Breast epithelium (tissue), 4 donors: ENCODE measurements around the gene LAMA4. TPM values are rescaled to one million over a fixed set of nuclear protein-coding genes. Genes with fewer than 3 reads are reported as not detected.

Experiments used
- DNase-seq, 2 donors: peaks; one replicate each; pipeline ENCODE4 v3.0.0-alpha.2; 2019; ENCODE audit warnings: low spot score in 2 of 2
- H3K27ac ChIP-seq, 2 donors: fragments of 200-600 bp; sonication (generic) in 1 of 2; one replicate each; pipeline ENCODE4 v1.5.1; 2016 to 2019; ENCODE audit warnings: mild to moderate bottlenecking in 1 of 2
- H3K27me3 ChIP-seq, 2 donors: fragments of 200-600 bp; sonication (generic) in 1 of 2; one replicate each; pipeline versions ENCODE4 v1.5.1 to v1.6.0; 2017 to 2019; ENCODE audit warnings: control low read depth in 1 of 2, mild to moderate bottlenecking in 1 of 2
- H3K36me3 ChIP-seq: fragments of 200-600 bp; one replicate; pipeline ENCODE4 v1.5.1; 2019
- H3K4me1 ChIP-seq, 2 donors: fragments of 200-600 bp; sonication (generic); one replicate each; pipeline ENCODE4 v1.5.1; 2016 to 2019; ENCODE audit warnings: control low read depth in 1 of 2
- H3K4me3 ChIP-seq, 3 donors: fragments of 200-600 bp; sonication (generic); 1 replicate in 2 of 3; 2 replicates in 1 of 3; pipeline ENCODE4 v1.5.1; 2016 to 2019; ENCODE audit warnings: mild to moderate bottlenecking in 3 of 3, moderate library complexity in 2 of 3
- H3K9me3 ChIP-seq, 2 donors: fragments of 200-600 bp; sonication (generic) in 1 of 2; one replicate each; pipeline ENCODE4 v1.5.1; 2016 to 2019; ENCODE audit warnings: control low read depth in 1 of 2
- POLR2A ChIP-seq: fragments of 450-650 bp; IDR thresholded peaks from one replicate; pipeline ENCODE4 v1.6.1; 2016; ENCODE audit warnings: antibody characterized with exemption, mild to moderate bottlenecking, moderate library complexity
- POLR2AphosphoS5 ChIP-seq, 3 donors: sonication (generic); formaldehyde crosslinking; IDR thresholded peaks; one replicate each; pipeline ENCODE4 v1.6.1; 2017; ENCODE audit warnings: antibody characterized with exemption in 3 of 3
- intact Hi-C: fragments of 100-400 bp; cut with DNase I; formaldehyde crosslinking; loops from one replicate; pipeline ENCODE4 v1.15.1; 2023; ENCODE audit warnings: low total_unique reads
- total RNA-seq, 3 donors: library from RNA; depleted of rRNA; stranded (reverse); fragments of >200 nt; gene quantifications; one replicate each; pipeline ENCODE4 v1.1.0, GENCODE V29; 2016
- TF ChIP-seq, protein P1 (sequence below), 3 donors: fragments of 450-650 bp; IDR thresholded peaks; one replicate each; pipeline ENCODE4 v1.5.1; 2016 to 2017; ENCODE audit warnings: antibody characterized with exemption in 3 of 3, mild to moderate bottlenecking in 3 of 3, moderate library complexity in 3 of 3

The LAMA4 gene
- total RNA-seq, 3 donors from 2014 or later = 54.0 to 142 (median 129) TPM

GRCh38 chr6:112194511-112194910 is 59.9 kb downstream of the LAMA4 start:
- Histone ChIP-seq H3K9me3 (no peaks in the 10 kb centered on the region), H3K36me3 (no peaks in the 10 kb centered on the region), H3K4me1 (no peaks in the 10 kb centered on the region), H3K27ac (no peak overlapping the region), H3K27me3 (no peaks in the 10 kb centered on the region), H3K4me3 (no peak overlapping the region)
- intact Hi-C loops = loop anchor here (10.0 kb wide), 1 partner anchor 120 kb away; no protein-coding TSS in a partner anchor
- no peak for DNase-seq
- TF ChIP-seq, protein P1, sequence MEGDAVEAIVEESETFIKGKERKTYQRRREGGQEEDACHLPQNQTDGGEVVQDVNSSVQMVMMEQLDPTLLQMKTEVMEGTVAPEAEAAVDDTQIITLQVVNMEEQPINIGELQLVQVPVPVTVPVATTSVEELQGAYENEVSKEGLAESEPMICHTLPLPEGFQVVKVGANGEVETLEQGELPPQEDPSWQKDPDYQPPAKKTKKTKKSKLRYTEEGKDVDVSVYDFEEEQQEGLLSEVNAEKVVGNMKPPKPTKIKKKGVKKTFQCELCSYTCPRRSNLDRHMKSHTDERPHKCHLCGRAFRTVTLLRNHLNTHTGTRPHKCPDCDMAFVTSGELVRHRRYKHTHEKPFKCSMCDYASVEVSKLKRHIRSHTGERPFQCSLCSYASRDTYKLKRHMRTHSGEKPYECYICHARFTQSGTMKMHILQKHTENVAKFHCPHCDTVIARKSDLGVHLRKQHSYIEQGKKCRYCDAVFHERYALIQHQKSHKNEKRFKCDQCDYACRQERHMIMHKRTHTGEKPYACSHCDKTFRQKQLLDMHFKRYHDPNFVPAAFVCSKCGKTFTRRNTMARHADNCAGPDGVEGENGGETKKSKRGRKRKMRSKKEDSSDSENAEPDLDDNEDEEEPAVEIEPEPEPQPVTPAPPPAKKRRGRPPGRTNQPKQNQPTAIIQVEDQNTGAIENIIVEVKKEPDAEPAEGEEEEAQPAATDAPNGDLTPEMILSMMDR (IDR thresholded peaks at IDR 0.05) = no peak
- no peak for TF ChIP-seq POLR2AphosphoS5 (IDR thresholded peaks at IDR 0.05)
- TF ChIP-seq POLR2A = no peak

- H3K27me3 ChIP-seq = no peaks in the 10 kb centered on the region
- no peaks in the 10 kb centered on the region for H3K36me3 ChIP-seq
- H3K27ac ChIP-seq = no peak overlapping the region
- H3K4me3 ChIP-seq = no peak overlapping the region
- DNase-seq = no peak
- H3K4me1 ChIP-seq = no peaks in the 10 kb centered on the region
- TF ChIP-seq, protein P1 (IDR thresholded peaks at IDR 0.05) = no peak
- TF ChIP-seq POLR2A (no peak), POLR2AphosphoS5 (IDR thresholded peaks at IDR 0.05) (no peak)
- H3K9me3 ChIP-seq = no peaks in the 10 kb centered on the region
- intact Hi-C loops = loop anchor here (10.0 kb wide), 1 partner anchor 121 kb away; no protein-coding TSS in a partner anchor
Observed at GRCh38 chr6:112193535-112194051, 60.8 kb downstream of the LAMA4 start.

DNA sequence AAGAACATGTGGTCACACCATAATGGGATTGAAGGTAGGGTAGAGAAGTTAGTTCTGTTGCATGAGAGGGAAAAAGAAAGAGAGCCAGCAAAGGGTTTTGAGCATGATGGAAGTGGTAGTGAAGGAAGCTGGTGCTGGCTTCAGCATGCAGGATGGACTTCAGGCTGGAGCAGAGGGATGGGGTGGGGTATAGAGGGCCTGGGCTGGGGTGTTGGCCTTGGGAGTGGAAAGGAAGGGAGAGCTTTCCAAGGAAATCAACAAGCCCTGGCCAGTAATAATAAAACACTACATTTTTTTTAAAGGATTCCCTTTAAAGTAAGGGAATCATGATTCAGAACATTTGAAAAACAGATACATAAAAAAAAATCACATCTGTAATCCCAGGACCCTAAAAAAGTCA is 61.2 kb downstream of the LAMA4 start:
- Histone ChIP-seq H3K27ac (no peak overlapping the region), H3K27me3 (no peaks in the 10 kb centered on the region), H3K4me1 (no peaks in the 10 kb centered on the region), H3K36me3 (no peaks in the 10 kb centered on the region), H3K4me3 (no peak overlapping the region), H3K9me3 (no peaks in the 10 kb centered on the region)
- intact Hi-C loops = loop anchor here (10.0 kb wide), 1 partner anchor 122 kb away; no protein-coding TSS in a partner anchor
- DNase-seq = no peak
- TF ChIP-seq POLR2AphosphoS5 (IDR thresholded peaks at IDR 0.05) = no peak
- TF ChIP-seq POLR2A = no peak
- TF ChIP-seq, protein P1 (IDR thresholded peaks at IDR 0.05) = no peak

DNA sequence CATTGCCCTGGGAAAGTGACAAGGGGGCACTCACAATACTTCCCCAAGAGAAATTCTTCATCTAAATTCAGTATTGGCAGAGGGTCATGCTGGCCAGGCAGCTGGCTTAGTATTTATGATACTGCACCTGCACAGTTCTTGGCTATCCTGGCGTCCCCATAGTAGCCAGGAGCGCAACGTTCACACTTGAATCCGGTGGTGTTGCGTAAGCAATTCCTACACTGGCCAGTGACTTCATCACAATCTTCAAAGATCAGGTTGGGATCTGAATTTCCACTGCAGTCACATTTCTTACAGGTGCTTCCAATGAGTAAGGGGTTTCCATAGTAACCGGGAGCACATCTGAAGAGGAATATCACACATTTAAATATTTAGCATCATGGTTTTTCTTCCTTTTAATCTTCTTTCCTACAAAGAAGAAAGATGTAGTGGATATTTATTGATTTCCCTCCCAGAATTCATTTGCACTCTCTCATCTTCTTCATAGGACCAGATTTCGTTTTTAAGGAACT is 62.8 kb downstream of the LAMA4 start:
- Histone ChIP-seq H3K27ac (no peak overlapping the region), H3K4me3 (no peak overlapping the region), H3K9me3 (no peaks in the 10 kb centered on the region), H3K4me1 (no peaks in the 10 kb centered on the region), H3K27me3 (no peaks in the 10 kb centered on the region), H3K36me3 (no peaks in the 10 kb centered on the region)
- intact Hi-C loops = loop anchor here (10.0 kb wide), 1 partner anchor 123 kb away; no protein-coding TSS in a partner anchor
- DNase-seq = no peak
- no peak for TF ChIP-seq POLR2A
- TF ChIP-seq, protein P1 (IDR thresholded peaks at IDR 0.05) = no peak
- TF ChIP-seq POLR2AphosphoS5 (IDR thresholded peaks at IDR 0.05) = no peak

GRCh38 chr6:112190164-112190563 is 64.2 kb downstream of the LAMA4 start:
- Histone ChIP-seq H3K27me3 (no peaks in the 10 kb centered on the region), H3K36me3 (no peaks in the 10 kb centered on the region), H3K9me3 (no peaks in the 10 kb centered on the region), H3K27ac (peak overlapping the region in 1 of 2 donors; percentile 38), H3K4me1 (no peaks in the 10 kb centered on the region), H3K4me3 (no peak overlapping the region)
- intact Hi-C loops = loop anchor here (10.0 kb wide), 1 partner anchor 125 kb away; no protein-coding TSS in a partner anchor
- no peak for TF ChIP-seq POLR2AphosphoS5 (IDR thresholded peaks at IDR 0.05)
- TF ChIP-seq, protein P1 (IDR thresholded peaks at IDR 0.05) = no peak
- no peak for TF ChIP-seq POLR2A
- DNase-seq = no peak
